HG03460 (cell line): ENCODE measurements around the gene BSN.

Experiments used
- ATAC-seq: cut with Tn5 transposase; IDR thresholded peaks from one replicate; pipeline ENCODE4 v1.9.1; 2021; ENCODE audit not compliant: unreplicated experiment

BSN gene

GRCh38 chr3:49593041-49593440 is 38.8 kb downstream of the BSN start:
- ATAC-seq = no peak

GRCh38 chr3:49600781-49601180 is 46.5 kb downstream of the BSN start:
- ATAC-seq = no peak

GRCh38 chr3:49601358-49602048 is 47.2 kb downstream of the BSN start:
- no peak for ATAC-seq

- no peak for ATAC-seq
Measured at GRCh38 chr3:49602049-49602554, 47.8 kb downstream of the BSN start.

- ATAC-seq = no peak
Measured at GRCh38 chr3:49602877-49603411, 48.7 kb downstream of the BSN start.

GRCh38 chr3:49606427-49606826 is 52.1 kb downstream of the BSN start:
- no peak for ATAC-seq

- no peak for ATAC-seq
Measured at GRCh38 chr3:49607105-49607591, 52.9 kb downstream of the BSN start.

GRCh38 chr3:49607796-49608195 is 53.5 kb downstream of the BSN start:
- no peak for ATAC-seq

GRCh38 chr3:49609314-49609713 is 55.0 kb downstream of the BSN start:
- ATAC-seq = no peak

- no peak for ATAC-seq
Measured at GRCh38 chr3:49609815-49610214, 55.5 kb downstream of the BSN start.

GRCh38 chr3:49610666-49611280 is 56.5 kb downstream of the BSN start:
- ATAC-seq = no peak

GRCh38 chr3:49611291-49611690 is 57.0 kb downstream of the BSN start:
- no peak for ATAC-seq

- ATAC-seq = no peak
Measured at GRCh38 chr3:49611719-49612118, 57.4 kb downstream of the BSN start.

GRCh38 chr3:49614936-49615335 is 60.7 kb downstream of the BSN start:
- ATAC-seq = no peak

GRCh38 chr3:49616061-49616460 is 61.8 kb downstream of the BSN start:
- ATAC-seq = no peak

- no peak for ATAC-seq
Measured at GRCh38 chr3:49616491-49616941, 62.2 kb downstream of the BSN start.

- no peak for ATAC-seq
Measured at GRCh38 chr3:49617390-49618013, 63.2 kb downstream of the BSN start.

- no peak for ATAC-seq
Measured at GRCh38 chr3:49618412-49618811, 64.1 kb downstream of the BSN start.

GRCh38 chr3:49619649-49620048 is 65.4 kb downstream of the BSN start:
- no peak for ATAC-seq

GRCh38 chr3:49620728-49621127 is 66.5 kb downstream of the BSN start:
- no peak for ATAC-seq

- ATAC-seq = no peak
Measured at GRCh38 chr3:49623071-49623470, 68.8 kb downstream of the BSN start.

GRCh38 chr3:49625071-49625470 is 70.8 kb downstream of the BSN start:
- ATAC-seq = no peak
